GM19043 (cell line): ENCODE data around the gene MRPS23.

Source experiments
- ATAC-seq: cut with Tn5 transposase; IDR thresholded peaks from one replicate; pipeline ENCODE4 v1.9.1; 2021; ENCODE audit warnings: low read depth; ENCODE audit not compliant: unreplicated experiment

Gene MRPS23

DNA sequence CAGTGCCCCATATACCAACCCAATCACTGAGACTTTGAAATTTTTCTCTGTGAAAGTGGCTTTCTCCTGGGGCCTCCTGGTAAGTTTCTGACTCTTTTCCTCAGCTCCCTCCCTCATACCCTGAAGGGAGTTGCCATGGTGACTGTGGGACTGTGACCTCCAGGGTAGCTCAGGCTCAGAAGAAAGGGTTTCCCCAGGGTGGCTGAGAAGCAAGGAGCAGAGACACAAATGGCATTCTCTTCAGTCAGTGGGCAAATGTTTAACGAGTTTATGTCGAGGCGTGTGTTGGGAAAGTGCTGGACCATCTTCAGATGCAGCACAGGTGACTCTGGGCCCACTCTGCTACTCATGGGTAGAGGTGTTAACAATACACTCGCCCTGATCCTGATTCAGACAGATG is 46.8 kb downstream of the MRPS23 start:
- no peak for ATAC-seq

DNA sequence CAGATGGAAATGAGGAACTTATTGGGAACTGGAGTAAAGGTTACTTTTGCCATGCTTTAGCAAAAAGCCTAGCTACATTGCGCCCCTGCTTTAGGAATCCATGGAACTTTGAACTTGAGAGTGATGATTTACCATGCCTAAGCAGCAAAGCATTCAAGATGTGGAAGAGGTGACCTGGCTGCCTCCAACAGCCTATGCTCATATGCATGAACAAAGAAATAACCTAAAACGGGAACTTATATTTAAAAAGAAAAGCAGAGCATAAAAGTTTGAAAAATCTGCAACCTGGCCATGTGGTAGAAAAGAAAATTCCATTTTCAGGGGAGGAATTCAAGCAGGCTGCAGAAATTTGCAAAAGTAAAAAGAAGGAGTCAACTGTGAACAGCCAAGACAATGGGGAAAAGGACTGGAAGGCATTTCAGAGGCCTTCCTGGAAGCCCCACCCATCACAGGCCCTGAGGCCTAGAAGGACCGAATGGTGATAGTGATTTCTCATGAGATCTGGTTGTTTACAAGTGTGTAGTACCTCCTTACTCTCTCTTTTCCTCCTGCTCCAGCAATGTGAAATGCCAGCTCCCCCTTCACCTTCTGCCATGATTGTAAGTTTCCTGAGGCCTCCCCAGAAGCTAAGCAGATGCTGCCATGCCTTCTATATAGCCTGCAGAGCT is 48.7 kb downstream of the MRPS23 start:
- ATAC-seq, result no peak

DNA sequence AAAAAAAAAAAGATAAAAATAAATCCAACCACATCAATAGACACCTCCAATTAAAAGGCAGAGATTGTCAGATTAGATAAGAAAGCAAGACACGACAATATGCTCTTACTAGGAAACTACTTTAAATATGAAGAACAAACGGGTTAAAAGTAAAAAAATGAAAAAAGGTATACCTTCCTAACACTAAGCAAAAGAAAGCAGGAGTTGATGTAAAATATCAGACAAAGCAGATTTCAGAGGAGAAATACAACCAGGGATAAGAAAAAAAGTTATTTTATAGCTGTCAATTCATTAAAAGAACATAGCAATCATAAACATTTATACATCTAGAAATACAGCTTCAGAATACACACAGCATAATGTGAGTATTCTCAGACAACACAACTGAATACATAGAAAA is 55.0 kb downstream of the MRPS23 start:
- no peak for ATAC-seq

DNA sequence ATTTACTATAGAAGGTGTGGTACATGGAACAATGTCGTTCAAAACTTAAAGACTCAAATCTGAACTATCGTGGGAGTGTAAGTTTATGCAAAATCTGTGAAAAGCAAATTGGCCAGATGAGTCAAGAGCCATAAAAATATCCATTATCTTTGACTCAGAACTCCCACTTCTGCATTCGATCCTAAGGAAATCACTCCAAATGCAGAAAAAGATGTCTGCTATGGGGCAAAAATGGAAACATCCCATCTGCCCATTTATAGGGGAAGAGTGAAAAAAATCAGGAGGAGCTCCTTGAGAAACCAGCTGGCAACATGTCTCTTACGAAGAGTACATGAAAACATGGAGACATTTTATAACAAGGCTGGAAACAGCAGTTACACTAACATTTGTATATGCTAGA is 61.1 kb downstream of the MRPS23 start:
- ATAC-seq, result no peak

DNA sequence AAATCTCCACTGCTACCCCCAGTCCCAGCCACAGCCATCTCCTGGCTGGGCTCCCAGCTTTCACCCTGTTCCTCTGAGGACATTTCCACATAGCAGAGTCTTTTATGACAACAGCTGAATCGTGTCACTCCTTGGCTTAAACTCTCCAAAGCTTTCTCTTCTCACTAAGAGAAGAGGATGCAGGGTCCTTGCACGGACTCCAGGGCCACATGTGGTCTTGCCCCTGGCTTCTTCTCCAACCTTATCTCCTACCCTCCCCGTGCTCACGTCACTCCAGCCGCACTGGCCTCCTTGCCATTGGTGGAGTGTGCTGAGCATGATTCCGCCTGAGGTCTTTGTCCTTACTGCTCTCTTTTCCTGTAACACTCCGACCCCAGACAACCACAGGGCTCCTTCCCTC is 64.8 kb downstream of the MRPS23 start:
- ATAC-seq, result no peak
